Neural cell (in vitro differentiated cells): ENCODE data around the gene TRIM72.

ENCODE experiments used
- CTCF ChIP-seq: fragments of 450-650 bp; IDR thresholded peaks from 2 replicates; pipeline ENCODE4 v1.5.1; 2014; ENCODE audit warnings: antibody characterized with exemption, mild to moderate bottlenecking, moderate library complexity; ENCODE audit not compliant: poor library complexity, severe bottlenecking
- EP300 ChIP-seq: fragments of 450-650 bp; conservative IDR thresholded peaks from 2 replicates; pipeline ENCODE4 v1.6.1; 2014; ENCODE audit warnings: antibody characterized with exemption, mild to moderate bottlenecking, moderate library complexity; ENCODE audit not compliant: poor library complexity, severe bottlenecking
- EZH2 ChIP-seq: fragments of 200-600, 300-800 bp; shearing (Covaris generic), sonication (generic); IDR thresholded peaks from 2 replicates; pipeline ENCODE4 v1.6.1; 2014; ENCODE audit warnings: antibody characterized with exemption, low read length, borderline replicate concordance, mild to moderate bottlenecking; ENCODE audit not compliant: insufficient read depth, poor library complexity, severe bottlenecking
- RAD21 ChIP-seq: fragments of 450-650 bp; conservative IDR thresholded peaks from 2 replicates; pipeline ENCODE4 v1.6.1; 2014; ENCODE audit warnings: antibody characterized with exemption, mild to moderate bottlenecking, moderate library complexity
- TAF1 ChIP-seq: IDR thresholded peaks from 2 replicates; pipeline ENCODE4 v1.6.1; 2012; ENCODE audit warnings: low read depth

GRCh38 chr16:31219154-31219741 lies 5.3 kb downstream of the TRIM72 start:
- TF ChIP-seq TAF1, result no peak
- TF ChIP-seq CTCF, result no peak
- no peak for TF ChIP-seq EZH2
- no peak for TF ChIP-seq EP300
- no peak for TF ChIP-seq RAD21
